GM18498 (cell line): ENCODE measurements around the gene MRPS27.

Experiments used
- ATAC-seq: cut with Tn5 transposase; IDR thresholded peaks from one replicate; pipeline ENCODE4 v1.9.1; 2021; ENCODE audit warnings: mild to moderate bottlenecking, moderate library complexity; ENCODE audit not compliant: unreplicated experiment

MRPS27 gene

DNA sequence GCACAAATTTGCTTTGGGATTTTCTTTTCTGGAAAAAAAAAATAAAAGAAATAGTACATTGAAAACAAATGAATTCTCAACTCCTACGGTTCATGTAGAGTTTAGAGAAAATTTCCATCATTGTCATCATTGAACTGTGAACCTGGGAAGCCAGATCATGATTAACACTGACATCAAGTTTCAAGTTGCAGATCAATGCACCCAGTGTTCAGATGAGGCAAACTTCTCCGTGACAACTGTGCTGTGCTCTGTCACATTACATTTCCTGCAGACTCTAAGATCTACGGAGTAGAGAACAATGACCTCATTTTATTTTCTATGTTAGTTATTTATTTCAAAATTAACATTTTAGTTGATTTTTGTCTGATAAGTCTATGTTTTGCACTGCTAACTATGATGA is 113.0 kb downstream of the MRPS27 start:
- no peak for ATAC-seq

DNA sequence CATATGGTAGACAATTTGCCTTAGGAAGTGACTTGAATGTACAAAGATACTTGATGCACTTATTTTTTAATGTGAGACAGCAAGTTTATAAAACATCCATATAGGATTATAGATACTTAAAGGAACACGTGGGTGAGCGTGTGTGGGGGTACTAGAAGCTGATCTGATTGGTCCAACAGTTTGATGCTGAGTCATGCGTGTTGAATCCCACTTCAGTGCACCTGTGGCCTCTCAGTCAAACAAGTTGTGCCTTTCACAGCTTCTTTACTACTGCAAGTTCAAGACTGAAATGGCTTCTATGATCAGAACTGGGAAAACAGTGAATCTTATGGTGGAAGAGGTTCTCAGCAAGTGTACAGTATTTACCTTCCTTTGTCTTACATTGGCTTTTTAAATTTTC is 113.9 kb downstream of the MRPS27 start:
- ATAC-seq: no peak

DNA sequence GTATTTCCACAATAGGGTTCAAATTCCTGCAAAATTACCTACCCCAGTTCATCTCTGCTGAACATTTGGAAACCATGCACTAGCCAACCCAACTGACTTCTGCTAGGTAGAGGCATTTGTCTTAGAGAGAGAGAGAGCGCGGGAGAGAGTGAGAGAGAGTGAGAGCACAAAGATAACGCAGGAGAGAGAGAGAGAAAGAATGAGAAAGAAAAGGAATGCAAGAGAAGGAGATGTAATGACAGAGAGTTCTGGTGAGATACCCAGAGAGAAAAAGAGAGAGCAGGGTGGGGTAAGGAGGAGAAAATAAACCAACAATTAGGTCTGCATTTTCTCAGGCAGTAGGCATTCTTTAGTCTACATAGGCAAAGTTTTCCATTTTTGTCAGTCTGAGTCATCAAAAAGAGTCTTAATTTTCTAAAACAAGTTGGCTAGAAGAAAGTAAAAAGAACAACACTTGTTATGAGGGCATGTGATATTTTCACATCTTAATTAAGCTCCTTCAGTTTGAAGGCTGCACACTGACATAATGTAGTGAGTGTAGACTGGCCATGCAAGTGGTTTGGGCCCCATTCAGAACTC is 114.5 kb downstream of the MRPS27 start:
- no peak for ATAC-seq

DNA sequence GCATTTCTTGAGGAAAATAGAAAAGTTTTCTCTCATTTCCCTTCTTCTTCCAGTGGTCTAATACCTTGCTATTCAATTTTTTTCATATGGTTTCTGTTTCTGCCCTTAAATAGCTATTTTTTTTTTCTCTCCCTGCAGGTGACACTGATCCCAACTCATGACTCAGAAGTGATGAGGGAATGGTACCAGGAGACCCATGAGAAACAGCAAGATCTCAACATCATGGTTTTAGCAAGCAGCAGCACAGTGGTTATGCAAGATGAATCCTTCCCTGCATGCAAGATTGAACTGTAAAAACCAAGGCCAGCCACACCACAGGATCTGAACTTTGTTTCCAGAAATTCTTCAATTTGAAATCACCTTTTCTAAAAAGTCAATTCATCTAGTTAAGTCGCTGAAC is 115.1 kb downstream of the MRPS27 start:
- no peak for ATAC-seq

- no peak for ATAC-seq
Measured at GRCh38 chr5:72203251-72203845, 116.7 kb downstream of the MRPS27 start.

DNA sequence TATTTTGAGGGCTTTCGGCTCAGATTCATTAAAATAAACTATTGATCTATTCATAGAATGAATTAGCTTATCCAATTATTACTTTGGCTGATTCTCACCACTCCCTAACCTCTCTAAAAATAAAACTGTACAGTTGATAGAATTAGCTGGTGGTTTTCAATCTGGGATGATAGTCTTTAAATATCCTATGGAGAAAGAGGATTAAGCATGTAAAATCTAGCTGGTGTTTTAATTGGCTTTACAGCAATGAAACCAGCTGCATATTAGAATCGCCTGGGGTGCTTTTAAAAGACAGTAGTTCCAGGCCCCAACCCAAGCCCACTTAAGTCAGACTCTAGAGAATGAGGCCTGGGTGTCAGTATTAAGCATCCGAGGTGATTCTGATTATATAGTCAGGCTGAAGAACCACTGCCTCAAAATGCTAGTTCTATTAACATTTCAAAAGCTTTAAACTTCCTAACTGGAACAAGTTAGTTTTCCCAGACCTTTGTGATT is 117.7 kb downstream of the MRPS27 start:
- no peak for ATAC-seq

GRCh38 chr5:72199681-72200080 is 120.4 kb downstream of the MRPS27 start:
- no peak for ATAC-seq

DNA sequence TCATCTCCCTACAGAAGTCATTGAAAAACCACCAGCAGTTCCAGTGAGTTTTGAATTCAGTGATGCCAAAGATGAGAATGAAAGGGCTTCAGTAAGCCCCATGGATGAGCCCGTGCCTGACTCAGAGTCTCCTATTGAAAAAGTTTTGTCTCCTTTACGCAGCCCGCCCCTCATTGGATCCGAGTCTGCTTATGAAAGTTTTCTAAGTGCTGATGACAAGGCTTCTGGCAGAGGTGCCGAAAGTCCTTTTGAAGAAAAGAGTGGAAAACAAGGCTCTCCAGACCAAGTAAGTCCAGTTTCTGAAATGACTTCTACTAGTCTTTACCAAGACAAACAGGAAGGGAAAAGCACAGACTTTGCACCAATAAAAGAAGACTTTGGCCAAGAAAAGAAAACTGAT is 122.6 kb downstream of the MRPS27 start:
- ATAC-seq: no peak

GRCh38 chr5:72195581-72195980 is 124.5 kb downstream of the MRPS27 start:
- no peak for ATAC-seq

DNA sequence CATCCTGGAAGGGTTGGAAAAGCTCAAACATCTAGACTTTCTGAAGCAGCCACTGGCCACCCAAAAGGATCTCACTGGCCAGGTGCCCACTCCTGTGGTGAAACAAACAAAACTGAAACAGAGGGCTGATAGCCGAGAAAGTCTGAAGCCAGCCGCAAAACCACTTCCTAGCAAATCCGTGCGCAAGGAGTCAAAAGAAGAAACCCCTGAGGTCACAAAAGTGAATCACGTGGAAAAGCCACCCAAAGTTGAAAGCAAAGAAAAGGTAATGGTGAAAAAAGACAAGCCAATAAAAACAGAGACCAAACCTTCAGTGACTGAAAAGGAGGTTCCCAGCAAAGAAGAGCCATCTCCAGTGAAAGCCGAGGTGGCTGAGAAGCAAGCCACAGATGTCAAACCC is 125.2 kb downstream of the MRPS27 start:
- peak; percentile 95 for ATAC-seq

DNA sequence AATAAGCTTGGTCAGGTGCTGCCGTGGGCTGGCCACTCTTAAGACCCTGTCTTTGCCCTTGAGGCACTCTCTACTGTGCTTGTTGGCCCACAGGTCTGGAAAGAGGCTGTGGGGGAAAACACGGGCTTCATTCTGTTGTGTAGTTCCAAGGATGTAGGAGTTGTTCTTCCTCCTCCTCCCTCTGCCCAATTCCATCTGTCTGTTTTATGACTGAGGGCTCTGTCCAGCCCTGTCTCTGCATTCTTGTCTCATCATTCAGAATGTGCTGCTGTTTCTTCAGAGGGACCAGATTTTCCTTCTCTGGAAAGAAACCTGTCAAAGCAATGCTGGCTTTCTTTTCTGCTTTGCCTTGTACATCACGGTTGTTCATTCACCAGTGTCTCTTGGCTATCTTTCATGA is 128.6 kb downstream of the MRPS27 start:
- ATAC-seq: no peak

GRCh38 chr5:72189146-72189545 is 130.9 kb downstream of the MRPS27 start:
- ATAC-seq: no peak

GRCh38 chr5:72188166-72188565 is 131.9 kb downstream of the MRPS27 start:
- no peak for ATAC-seq

GRCh38 chr5:72187388-72188075 is 132.5 kb downstream of the MRPS27 start:
- no peak for ATAC-seq

GRCh38 chr5:72185496-72186329 is 134.3 kb downstream of the MRPS27 start:
- no peak for ATAC-seq

GRCh38 chr5:72184408-72184807 is 135.6 kb downstream of the MRPS27 start:
- ATAC-seq: no peak

DNA sequence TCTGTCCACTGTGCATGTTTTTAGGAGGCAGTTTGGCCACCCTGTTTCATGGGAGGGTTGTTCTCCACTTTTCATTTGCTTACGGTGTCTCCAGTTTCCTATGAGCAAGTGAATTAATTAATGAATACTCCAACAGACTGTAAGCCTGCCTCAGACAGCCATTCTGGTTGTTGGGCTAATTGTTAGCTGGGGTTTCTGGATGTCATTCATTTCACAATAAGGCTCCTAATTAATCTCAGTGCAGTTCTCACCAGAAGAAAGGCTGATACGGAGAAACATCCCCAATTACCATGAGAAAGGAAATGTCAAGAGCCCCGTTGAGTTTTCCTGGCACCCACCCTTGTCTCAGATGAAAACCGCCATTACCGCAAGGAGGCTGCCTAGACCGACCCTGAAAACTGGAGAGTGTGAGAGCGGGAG is 136.9 kb downstream of the MRPS27 start:
- ATAC-seq: no peak

GRCh38 chr5:72182686-72183085 is 137.4 kb downstream of the MRPS27 start:
- no peak for ATAC-seq

DNA sequence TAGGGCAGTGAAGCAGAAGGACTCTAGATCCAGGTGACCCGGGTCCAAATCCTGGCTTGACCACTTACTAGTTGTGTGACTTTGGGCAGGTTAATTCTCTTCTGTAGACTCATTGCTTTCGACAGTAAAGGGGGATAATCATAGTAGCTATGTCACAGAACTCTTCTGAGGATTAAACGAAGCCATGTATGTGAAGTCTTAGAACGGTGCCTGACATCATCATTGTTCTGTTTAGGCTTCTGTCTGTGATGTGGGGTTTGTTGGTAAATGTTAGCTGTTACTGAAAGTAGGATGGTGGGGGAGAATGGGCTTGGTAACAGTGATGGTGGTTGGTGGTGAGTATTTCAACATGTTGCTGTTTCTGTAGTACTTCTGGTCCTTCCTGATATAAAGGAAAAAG is 139.1 kb downstream of the MRPS27 start:
- ATAC-seq: no peak

- ATAC-seq: no peak
Measured at GRCh38 chr5:72179816-72180440, 140.1 kb downstream of the MRPS27 start.
